Colon (tissue), 2 donors: Measurements from ENCODE around the gene PLEKHA8.
"Not testable (repeated sequence)": the region's sequence is repeated elsewhere in the genome, so short reads cannot be mapped to it uniquely, and the experiment has no call there.

Source experiments
- FAIRE-seq: peaks from 2 replicates; lab custom pipeline; 2012; peaks lifted over from hg19 to GRCh38; lab: Jason Lieb, UNC
- donor health status: control.
- donor health status: control.

The PLEKHA8 gene

GRCh38 chr7:30066687-30067086 lies 38.5 kb downstream of the PLEKHA8 start:
- no peak for FAIRE-seq

- no peak for FAIRE-seq
These were observed 39.9 kb downstream of the PLEKHA8 start for GRCh38 chr7:30068117-30068516.

- FAIRE-seq: no peak
These were observed 41.1 kb downstream of the PLEKHA8 start for GRCh38 chr7:30069096-30069867.

- FAIRE-seq: no peak
These were observed 41.8 kb downstream of the PLEKHA8 start for GRCh38 chr7:30070052-30070451.

GRCh38 chr7:30072735-30073134 lies 44.5 kb downstream of the PLEKHA8 start:
- no peak for FAIRE-seq

GRCh38 chr7:30074422-30075030 lies 46.3 kb downstream of the PLEKHA8 start:
- FAIRE-seq: no peak

GRCh38 chr7:30076411-30076810 lies 48.2 kb downstream of the PLEKHA8 start:
- no peak for FAIRE-seq

- no peak for FAIRE-seq
These were observed 50.1 kb downstream of the PLEKHA8 start for GRCh38 chr7:30078280-30078679.

- no peak for FAIRE-seq
These were observed 51.7 kb downstream of the PLEKHA8 start for GRCh38 chr7:30079880-30080279.

GRCh38 chr7:30080818-30081217 lies 52.6 kb downstream of the PLEKHA8 start:
- FAIRE-seq: no peak

GRCh38 chr7:30082686-30083085 lies 54.5 kb downstream of the PLEKHA8 start:
- FAIRE-seq: no peak

- no peak for FAIRE-seq
These were observed 55.1 kb downstream of the PLEKHA8 start for GRCh38 chr7:30083334-30083733.

- FAIRE-seq: no peak
These were observed 56.0 kb downstream of the PLEKHA8 start for GRCh38 chr7:30084212-30084611.

- FAIRE-seq: no peak
These were observed 58.3 kb downstream of the PLEKHA8 start for GRCh38 chr7:30086529-30086928.

- no peak for FAIRE-seq
These were observed 59.2 kb downstream of the PLEKHA8 start for GRCh38 chr7:30087371-30087770.

- no peak for FAIRE-seq
These were observed 60.1 kb downstream of the PLEKHA8 start for GRCh38 chr7:30088362-30088761.

- FAIRE-seq: no peak
These were observed 61.9 kb downstream of the PLEKHA8 start for GRCh38 chr7:30090111-30090510.

- FAIRE-seq: no peak
These were observed 63.3 kb downstream of the PLEKHA8 start for GRCh38 chr7:30091491-30091912.

GRCh38 chr7:30091987-30092386 lies 63.8 kb downstream of the PLEKHA8 start:
- no peak for FAIRE-seq

- FAIRE-seq: no peak
These were observed 65.3 kb downstream of the PLEKHA8 start for GRCh38 chr7:30093420-30093952.

GRCh38 chr7:30098599-30098998 lies 70.4 kb downstream of the PLEKHA8 start:
- FAIRE-seq: not testable (repeated sequence)

- no peak for FAIRE-seq
These were observed 74.1 kb downstream of the PLEKHA8 start for GRCh38 chr7:30102281-30102680.

GRCh38 chr7:30104157-30104556 lies 75.9 kb downstream of the PLEKHA8 start:
- no peak for FAIRE-seq
